Activated CD4-positive, alpha-beta T cell treated with anti-CD3 and anti-CD28 coated beads, Interleukin-2, amount 50 U/mL, for 48 hours (primary cell): ENCODE data around the gene KCNN2.

Experiments
- DNase-seq, 2 experiments: peaks; one replicate each; pipeline ENCODE4 v3.0.0-alpha.2; 2020

The KCNN2 gene

GRCh38 chr5:114362977-114363761, 1.3 kb downstream of the KCNN2 start:
- peak in 1 of 2 experiments; percentile 3 for DNase-seq

- DNase-seq, result no peak
Measured at GRCh38 chr5:114363837-114364236, 2.0 kb downstream of the KCNN2 start.

- no peak for DNase-seq
Measured at GRCh38 chr5:114367029-114367428, 5.2 kb downstream of the KCNN2 start.

- DNase-seq, result no peak
Measured at GRCh38 chr5:114369680-114370417, 8.0 kb downstream of the KCNN2 start.

DNA sequence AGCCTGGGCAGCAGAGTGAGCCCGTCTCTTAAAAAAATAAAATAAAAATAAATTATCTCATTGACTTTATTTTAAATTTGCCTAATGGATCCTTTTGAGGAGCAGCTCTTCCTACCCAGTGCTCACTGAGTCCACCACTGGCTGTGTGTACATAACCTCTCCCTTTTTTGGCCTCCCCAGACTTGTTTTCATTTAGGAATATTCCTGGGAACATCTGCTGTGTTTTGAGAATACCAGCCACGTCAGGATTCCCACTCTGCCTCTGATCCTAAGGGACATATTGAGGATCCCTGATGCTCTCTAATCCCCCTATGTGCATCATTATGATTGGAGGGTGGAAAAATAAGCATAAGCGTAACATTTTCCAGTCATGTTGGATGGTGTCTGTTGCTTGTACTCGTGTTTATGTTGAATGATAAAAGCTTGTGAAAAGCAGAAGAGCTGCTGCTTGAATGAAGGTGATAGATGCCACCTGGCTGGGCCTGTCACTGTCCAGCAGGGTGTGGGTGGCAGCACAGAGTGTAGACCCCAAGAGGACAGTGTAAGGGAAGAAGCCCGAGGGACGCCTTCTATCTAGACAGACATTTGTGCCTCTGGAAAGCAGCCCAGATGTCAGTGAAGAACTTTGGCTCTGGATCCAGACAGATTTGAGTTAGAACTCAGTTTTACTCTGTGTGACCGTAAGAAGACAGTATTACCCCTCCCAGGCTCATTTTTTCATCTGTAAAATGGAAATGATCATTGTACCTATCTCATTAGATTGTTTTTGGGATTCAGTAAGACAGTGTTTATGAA, 15.4 kb downstream of the KCNN2 start:
- no peak for DNase-seq

GRCh38 chr5:114377946-114378345, 16.1 kb downstream of the KCNN2 start:
- DNase-seq, result no peak

- no peak for DNase-seq
Measured at GRCh38 chr5:114380721-114381120, 18.9 kb downstream of the KCNN2 start.

DNA sequence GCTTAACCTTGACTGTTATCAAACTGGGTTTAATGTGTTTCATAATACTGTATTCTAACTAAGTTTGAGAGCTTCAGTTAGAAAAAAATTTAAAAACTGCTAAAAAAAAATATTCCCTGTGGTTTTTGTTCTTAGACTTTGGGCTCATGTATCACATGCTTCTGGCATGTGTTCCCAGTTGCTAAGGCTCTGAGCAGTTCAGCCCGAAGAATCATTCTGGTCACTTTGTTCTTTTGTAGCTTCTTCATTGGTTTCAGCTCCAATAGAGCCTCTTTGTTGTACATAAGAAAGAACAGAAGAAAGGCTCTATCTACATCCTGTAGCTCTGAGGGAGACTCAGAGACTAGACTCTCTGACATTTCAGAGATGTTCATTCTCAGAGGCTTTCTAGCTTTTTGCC, 25.6 kb downstream of the KCNN2 start:
- no peak for DNase-seq

DNA sequence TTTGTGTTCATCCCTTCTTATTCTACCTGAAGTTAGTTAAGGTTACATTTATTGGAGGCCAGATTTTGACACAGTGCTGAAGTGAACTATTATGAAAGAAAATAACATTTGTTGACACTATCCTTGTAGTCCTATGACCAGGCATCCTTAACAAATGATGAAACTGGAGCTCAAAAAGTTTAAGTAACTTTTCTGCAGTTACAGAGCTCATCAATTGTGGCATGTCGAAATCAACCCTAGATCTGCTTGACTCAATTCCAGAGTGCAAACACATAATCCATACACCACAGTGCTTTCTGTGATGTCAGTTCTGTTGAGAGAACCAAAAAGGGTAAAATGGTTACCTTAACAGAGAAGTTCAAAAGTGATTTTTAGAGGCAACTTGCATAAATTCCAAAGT, 28.6 kb downstream of the KCNN2 start:
- no peak for DNase-seq

DNA sequence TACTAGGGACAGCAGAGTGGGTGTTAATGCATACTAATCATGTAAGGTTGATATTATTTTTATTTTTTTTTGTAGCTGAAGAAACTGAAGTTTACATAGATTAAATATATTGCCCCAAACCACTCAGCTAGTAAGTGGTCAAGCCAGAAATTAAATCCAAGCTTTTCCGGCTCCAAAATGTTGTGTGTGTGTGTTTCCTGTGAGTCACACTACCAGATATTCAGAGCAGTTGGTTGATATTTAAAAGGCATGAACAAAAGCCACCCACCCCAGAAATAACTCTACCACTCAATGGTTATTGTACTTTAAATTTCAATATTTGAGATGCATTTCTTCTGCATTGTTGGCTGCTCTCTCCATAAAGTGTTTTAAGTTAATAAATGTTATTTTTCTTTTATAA, 29.5 kb downstream of the KCNN2 start:
- DNase-seq, result no peak

DNA sequence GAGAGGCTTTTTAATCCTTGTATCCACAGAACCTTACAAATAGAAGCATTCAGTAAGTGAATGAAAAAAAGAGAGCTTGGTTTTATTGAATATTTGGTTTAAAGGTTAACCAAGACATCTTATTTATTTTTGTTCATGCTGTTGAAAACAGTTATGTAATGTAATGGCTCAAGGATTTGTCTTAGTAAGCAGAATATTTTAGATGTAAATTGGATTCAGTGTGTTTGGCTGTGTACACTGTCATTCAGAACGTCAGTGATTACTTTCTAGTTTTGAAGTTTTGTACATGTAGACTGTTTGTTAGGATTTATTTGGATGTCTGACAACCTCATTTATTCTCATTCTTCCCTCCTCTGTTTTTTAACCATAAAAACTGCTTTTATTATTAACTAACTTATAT, 31.3 kb downstream of the KCNN2 start:
- no peak for DNase-seq

- no peak for DNase-seq
Measured at GRCh38 chr5:114402206-114402605, 40.3 kb downstream of the KCNN2 start.

DNA sequence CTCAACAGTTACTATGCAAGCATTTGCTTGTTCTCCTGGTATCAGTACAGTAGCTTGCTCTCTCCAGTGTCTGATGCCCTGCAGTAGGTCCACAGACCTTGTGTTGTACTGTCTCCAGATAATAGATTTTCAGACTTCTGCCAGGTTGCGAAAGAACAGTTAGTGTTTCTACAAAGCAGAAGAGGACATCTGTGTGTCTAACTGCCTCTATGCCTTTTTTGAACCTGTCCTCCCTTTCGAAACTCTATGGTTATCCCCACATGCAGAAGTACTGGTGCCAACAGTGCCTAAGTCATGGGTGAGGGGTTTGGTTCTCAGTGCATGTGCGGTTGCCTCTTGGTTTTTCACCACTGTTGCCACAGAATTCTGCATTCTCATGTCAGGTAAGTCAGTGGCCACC, 45.9 kb downstream of the KCNN2 start:
- DNase-seq, result no peak

DNA sequence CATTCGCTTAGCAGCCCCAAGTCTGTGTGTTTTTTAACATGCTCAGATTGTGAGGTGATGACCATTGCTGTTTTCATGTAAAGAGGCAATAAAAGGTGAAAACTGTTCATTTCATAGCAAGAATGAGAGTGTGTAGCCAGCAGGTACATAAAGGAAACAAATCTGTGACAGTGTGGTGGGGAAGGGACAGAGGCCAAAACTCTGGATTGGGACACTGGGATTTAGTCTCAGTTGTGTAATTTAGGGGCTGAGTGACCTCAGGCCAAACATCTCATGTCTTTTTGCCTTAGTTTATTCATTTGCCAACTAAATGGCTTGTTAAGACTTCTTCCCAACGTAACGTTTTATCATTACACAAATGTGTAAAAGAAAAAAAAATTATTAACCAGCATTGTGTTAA, 47.0 kb downstream of the KCNN2 start:
- DNase-seq, result no peak

- no peak for DNase-seq
Measured at GRCh38 chr5:114411380-114411931, 49.6 kb downstream of the KCNN2 start.

- DNase-seq, result no peak
Measured at GRCh38 chr5:114412510-114413171, 50.8 kb downstream of the KCNN2 start.

DNA sequence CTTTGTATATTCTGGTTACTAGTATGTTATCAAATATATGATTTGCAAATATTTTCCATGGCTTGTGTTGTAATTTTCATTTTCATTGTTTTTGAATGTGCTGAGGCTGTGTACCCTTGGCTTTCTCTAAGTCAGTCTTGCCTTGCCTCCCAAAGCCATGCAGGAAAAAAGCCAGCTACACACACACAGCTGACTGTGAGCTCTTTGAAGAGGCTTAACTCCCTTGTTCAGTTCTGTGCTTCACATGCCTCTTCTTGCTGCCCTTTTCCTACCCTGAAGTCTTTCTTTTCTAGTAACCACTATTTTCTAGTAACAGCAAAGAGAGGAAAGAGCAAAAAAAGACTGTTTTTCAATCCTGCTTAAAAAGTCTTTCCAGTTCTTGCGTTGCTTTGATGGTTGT, 53.9 kb downstream of the KCNN2 start:
- DNase-seq, result no peak

DNA sequence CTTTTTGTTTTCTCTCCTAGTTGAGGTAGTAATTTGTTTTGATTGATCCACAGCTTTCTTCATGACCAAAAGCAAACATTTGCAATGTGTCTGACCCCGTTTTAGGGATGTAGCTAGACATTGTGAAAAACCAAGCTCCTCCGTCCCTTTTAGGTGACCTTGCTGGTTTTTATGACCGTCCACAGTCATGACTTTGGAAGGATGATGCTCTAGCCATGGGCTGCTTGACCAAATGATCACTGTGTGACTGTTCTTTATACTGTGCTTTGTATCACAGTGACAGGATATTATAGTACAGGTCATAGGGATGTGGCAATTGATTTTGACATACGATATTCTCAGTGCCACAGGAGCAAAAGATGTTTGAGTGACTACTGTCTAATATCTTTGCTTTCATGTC, 54.4 kb downstream of the KCNN2 start:
- DNase-seq, result no peak

DNA sequence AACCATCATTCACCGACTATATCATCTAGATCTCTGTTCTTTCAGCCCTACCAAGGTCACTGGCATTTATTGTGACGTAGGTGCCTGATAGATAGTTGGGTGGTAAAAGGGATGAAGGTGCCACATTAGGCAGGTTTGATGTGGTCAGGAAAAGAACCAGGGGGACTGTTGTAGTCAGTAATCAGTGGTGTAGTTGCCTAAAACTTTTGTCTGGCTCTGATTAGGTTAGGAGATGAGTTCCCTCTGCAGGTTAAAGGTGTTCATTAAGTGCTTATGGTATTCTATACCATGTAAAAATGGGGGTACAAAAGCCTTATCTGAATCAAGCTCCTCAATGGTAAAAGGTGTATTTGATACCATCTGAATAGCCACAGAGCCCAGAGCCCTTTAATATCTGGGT, 55.6 kb downstream of the KCNN2 start:
- DNase-seq, result no peak

DNA sequence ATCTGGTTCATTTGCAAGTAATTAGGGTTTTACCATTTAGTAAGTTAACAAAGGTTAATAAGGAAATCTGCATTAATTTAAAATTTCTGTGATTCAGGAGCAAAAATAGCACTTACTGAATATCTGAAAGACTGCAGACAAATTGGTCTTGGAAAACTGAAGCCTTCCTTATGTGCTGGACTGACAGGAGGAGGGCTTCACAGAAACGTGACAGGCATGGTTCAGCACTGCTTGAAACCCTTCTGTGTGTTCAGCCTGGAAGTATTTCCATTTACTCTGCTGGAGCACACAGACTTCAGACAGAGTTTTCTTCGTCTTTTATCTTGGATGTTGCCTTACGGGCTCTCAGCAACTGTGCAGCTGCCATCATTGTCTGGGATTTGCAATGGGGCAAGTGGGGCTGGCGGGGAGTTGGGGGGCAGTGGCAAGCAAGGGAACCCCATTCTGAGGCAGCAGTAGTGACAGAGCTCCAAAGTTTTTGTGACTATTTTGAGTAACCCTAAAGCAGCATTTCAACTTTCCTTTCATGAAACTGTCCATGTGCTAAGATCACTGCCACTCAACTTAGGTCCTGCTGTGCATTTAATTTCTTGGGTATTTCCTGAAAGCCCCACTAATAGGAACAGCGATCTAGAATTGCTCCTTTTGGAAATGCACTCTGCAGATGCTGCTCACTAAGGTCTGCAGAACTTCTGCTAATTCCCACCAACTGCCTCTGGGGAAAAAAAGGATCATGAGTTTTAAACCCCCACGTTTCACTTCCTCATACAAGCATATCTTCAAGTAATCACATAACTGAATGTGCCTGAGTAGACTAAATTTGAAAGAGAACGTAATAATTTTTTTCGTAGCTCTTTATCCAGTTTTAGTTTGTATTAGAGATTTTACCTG, 56.6 kb downstream of the KCNN2 start:
- no peak for DNase-seq

DNA sequence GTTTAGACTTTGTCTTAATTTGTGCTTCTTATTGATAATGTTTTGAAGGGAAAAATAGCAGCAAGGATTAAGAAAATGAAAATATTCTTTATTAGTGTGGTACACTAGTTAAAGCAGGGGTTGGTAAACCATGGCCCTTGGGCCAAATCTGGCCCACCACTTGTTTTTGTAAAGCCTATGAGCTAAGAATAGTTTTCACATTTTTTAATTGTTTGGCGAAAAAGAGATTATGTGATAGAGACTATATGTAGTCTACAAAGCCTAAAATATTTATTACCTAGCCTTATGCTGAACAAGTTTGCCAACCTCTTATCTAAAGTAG, 57.2 kb downstream of the KCNN2 start:
- no peak for DNase-seq

GRCh38 chr5:114419959-114420358, 58.1 kb downstream of the KCNN2 start:
- no peak for DNase-seq
